ENCODE data around the gene GATAD2A.

DNA sequence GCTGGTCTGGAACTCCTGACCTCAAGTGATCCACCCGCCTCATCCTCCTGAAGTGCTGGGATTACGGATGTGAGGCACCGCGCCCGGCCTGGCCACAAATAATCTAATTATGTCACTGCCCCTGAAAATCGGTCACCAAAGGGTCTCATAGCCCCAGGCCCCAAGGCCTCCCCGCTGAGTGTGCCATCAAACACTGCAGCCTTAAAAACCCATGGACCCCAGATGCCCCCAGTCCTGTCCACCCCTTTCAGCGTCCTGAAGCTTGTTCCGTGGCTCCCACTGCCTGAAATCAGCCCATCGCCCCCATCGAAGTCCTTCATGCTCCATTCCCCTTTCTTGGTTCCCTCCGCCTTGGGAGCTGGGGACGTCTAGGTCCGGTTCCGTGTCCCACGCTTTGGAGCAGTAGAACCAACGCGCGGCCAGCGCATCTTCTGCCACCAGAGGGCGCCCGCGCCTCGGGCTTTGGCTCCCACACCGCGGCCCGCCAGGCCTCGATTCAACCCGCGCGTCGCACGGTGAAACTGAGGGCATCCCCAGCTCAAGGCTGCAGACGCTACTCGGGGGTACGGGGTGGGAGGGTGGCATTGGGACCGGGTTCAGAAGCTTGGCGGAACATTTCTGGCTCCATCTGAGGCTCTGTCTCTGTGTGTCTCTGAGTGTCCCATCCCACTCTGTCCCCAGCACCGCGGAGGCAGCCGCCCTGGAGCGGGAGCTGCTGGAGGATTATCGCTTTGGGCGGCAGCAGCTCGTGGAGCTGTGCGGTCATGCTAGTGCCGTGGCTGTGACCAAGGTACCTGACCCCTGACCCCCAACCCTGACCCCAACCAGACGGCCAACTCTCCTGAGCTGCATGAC lies 126.7 kb downstream of the GATAD2A start:
- TF ChIP-seq POLR2A (IDR thresholded peaks at IDR 0.05) = no peak
- TF ChIP-seq, protein P1, sequence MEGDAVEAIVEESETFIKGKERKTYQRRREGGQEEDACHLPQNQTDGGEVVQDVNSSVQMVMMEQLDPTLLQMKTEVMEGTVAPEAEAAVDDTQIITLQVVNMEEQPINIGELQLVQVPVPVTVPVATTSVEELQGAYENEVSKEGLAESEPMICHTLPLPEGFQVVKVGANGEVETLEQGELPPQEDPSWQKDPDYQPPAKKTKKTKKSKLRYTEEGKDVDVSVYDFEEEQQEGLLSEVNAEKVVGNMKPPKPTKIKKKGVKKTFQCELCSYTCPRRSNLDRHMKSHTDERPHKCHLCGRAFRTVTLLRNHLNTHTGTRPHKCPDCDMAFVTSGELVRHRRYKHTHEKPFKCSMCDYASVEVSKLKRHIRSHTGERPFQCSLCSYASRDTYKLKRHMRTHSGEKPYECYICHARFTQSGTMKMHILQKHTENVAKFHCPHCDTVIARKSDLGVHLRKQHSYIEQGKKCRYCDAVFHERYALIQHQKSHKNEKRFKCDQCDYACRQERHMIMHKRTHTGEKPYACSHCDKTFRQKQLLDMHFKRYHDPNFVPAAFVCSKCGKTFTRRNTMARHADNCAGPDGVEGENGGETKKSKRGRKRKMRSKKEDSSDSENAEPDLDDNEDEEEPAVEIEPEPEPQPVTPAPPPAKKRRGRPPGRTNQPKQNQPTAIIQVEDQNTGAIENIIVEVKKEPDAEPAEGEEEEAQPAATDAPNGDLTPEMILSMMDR (IDR thresholded peaks at IDR 0.05) = peak in 1 of 3 donors; percentile 71
